ENCODE measurements around the gene ELAVL3. TPM values are rescaled to one million over a fixed set of nuclear protein-coding genes. Genes with fewer than 3 reads are reported as not detected.

The ELAVL3 gene
- total RNA-seq, 4 donors from 2014 or later, result not detected

- H3K36me3 ChIP-seq, result peaks cover 6 to 16% of the 10 kb centered on the region in 2 donors
- H3K27me3 ChIP-seq, result no peaks in the 10 kb centered on the region
- DNase-seq, result no peak
- no peaks in the 10 kb centered on the region for H3K4me1 ChIP-seq
- no peaks in the 10 kb centered on the region for H3K9me3 ChIP-seq
- 92 to 96% methylated on average over 7 of the region's 7 CpGs for WGBS, 2 donors
- TF ChIP-seq CTCF (IDR thresholded peaks at IDR 0.05) (no peak), POLR2A (IDR thresholded peaks at IDR 0.05) (no peak)
- intact Hi-C loops (cut with DNase I), result no loop called here
- H3K27ac ChIP-seq, result no peak overlapping the region
- no peak overlapping the region for H3K4me3 ChIP-seq (replicated peaks in 1 of 3)
Measured at GRCh38 chr19:11489378-11489777, 8.5 kb upstream of the ELAVL3 start.

- Histone ChIP-seq H3K4me1 (peaks cover 0 to 13% of the 10 kb centered on the region in 2 donors), H3K9me3 (no peaks in the 10 kb centered on the region), H3K4me3 (replicated peaks in 1 of 3) (no peak overlapping the region), H3K36me3 (peaks cover 7 to 20% of the 10 kb centered on the region in 2 donors), H3K27ac (no peak overlapping the region), H3K27me3 (peaks cover 5% of the 10 kb centered on the region)
- intact Hi-C loops (cut with DNase I), result no loop called here
- TF ChIP-seq POLR2A (IDR thresholded peaks at IDR 0.05) (no peak), CTCF (IDR thresholded peaks at IDR 0.05) (no peak)
- DNase-seq, result no peak
- WGBS, 2 donors, result 88 to 92% methylated on average over 28 to 32 of the region's 45 CpGs
Measured at GRCh38 chr19:11486661-11487503, 6.0 kb upstream of the ELAVL3 start.

GRCh38 chr19:11485245-11485837, 4.5 kb upstream of the ELAVL3 start:
- H3K4me3 ChIP-seq (replicated peaks in 1 of 3), result no peak overlapping the region
- DNase-seq, result no peak
- H3K27me3 ChIP-seq, result peaks cover 13% of the 10 kb centered on the region
- peaks cover 0 to 25% of the 10 kb centered on the region in 2 donors for H3K4me1 ChIP-seq
- H3K9me3 ChIP-seq, result no peaks in the 10 kb centered on the region
- TF ChIP-seq POLR2A (IDR thresholded peaks at IDR 0.05), result no peak
- no peak for TF ChIP-seq CTCF (IDR thresholded peaks at IDR 0.05)
- intact Hi-C loops (cut with DNase I), result no loop called here
- H3K36me3 ChIP-seq, result peaks cover 7 to 20% of the 10 kb centered on the region in 2 donors
- no peak overlapping the region for H3K27ac ChIP-seq
- 93 to 94% methylated on average over 3 to 6 of the region's 13 CpGs for WGBS, 2 donors

- Histone ChIP-seq H3K9me3 (no peaks in the 10 kb centered on the region), H3K27me3 (peaks cover 24% of the 10 kb centered on the region), H3K36me3 (peaks cover 7 to 20% of the 10 kb centered on the region in 2 donors), H3K4me1 (peaks cover 0 to 37% of the 10 kb centered on the region in 2 donors), H3K4me3 (replicated peaks in 1 of 3) (no peak overlapping the region), H3K27ac (no peak overlapping the region)
- intact Hi-C loops (cut with DNase I), result loop anchor here (5.0 kb wide), 1 partner anchor 186 kb away; the partner anchor contains the start of gene TSPAN16
- no peak for DNase-seq
- TF ChIP-seq POLR2A (IDR thresholded peaks at IDR 0.05) (no peak), CTCF (IDR thresholded peaks at IDR 0.05) (no peak)
- WGBS, 2 donors, result 76 to 82% methylated on average over 22 to 36 of the region's 57 CpGs
Measured at GRCh38 chr19:11483366-11484111, 2.7 kb upstream of the ELAVL3 start.

Data from thyroid gland (tissue), 4 donors.